ENCODE data around the gene ANKRD18A. TPM values are rescaled to one million over a fixed set of nuclear protein-coding genes. Genes with fewer than 3 reads are reported as not detected.
"Not testable (repeated sequence)": the region's sequence is repeated elsewhere in the genome, so short reads cannot be mapped to it uniquely, and the experiment has no call there.

The ANKRD18A gene
- total RNA-seq, 1 donor from 2014 or later = 2.4 TPM

GRCh38 chr9:38565178-38565577 lies 55.2 kb downstream of the ANKRD18A start:
- not testable (repeated sequence) for H3K36me3 ChIP-seq (ENCODE audit: control insufficient read depth, insufficient read depth, low read length); H3K4me3 ChIP-seq (ENCODE audit: low read depth, low read length); DNase-seq (ENCODE audit: low read depth); H3K27me3 ChIP-seq (ENCODE audit: control insufficient read depth, insufficient read depth, low read length)

GRCh38 chr9:38563911-38564310 lies 56.5 kb downstream of the ANKRD18A start:
- not testable (repeated sequence) for H3K36me3 ChIP-seq (ENCODE audit: control insufficient read depth, insufficient read depth, low read length); DNase-seq (ENCODE audit: low read depth); H3K27me3 ChIP-seq (ENCODE audit: control insufficient read depth, insufficient read depth, low read length); H3K4me3 ChIP-seq (ENCODE audit: low read depth, low read length)

GRCh38 chr9:38561134-38561533 lies 59.3 kb downstream of the ANKRD18A start:
- DNase-seq (ENCODE audit: low read depth); H3K27me3 ChIP-seq (ENCODE audit: control insufficient read depth, insufficient read depth, low read length); H3K36me3 ChIP-seq (ENCODE audit: control insufficient read depth, insufficient read depth, low read length); H3K4me3 ChIP-seq (ENCODE audit: low read depth, low read length): not testable (repeated sequence)

GRCh38 chr9:38559172-38559571 lies 61.2 kb downstream of the ANKRD18A start:
- H3K4me3 ChIP-seq (ENCODE audit: low read depth, low read length); H3K27me3 ChIP-seq (ENCODE audit: control insufficient read depth, insufficient read depth, low read length); DNase-seq (ENCODE audit: low read depth); H3K36me3 ChIP-seq (ENCODE audit: control insufficient read depth, insufficient read depth, low read length): not testable (repeated sequence)

- not testable (repeated sequence) for H3K4me3 ChIP-seq (ENCODE audit: low read depth, low read length); H3K36me3 ChIP-seq (ENCODE audit: control insufficient read depth, insufficient read depth, low read length); DNase-seq (ENCODE audit: low read depth); H3K27me3 ChIP-seq (ENCODE audit: control insufficient read depth, insufficient read depth, low read length)
Observed at GRCh38 chr9:38557746-38558145, 62.6 kb downstream of the ANKRD18A start.

- H3K27me3 ChIP-seq (ENCODE audit: control insufficient read depth, insufficient read depth, low read length); H3K36me3 ChIP-seq (ENCODE audit: control insufficient read depth, insufficient read depth, low read length); H3K4me3 ChIP-seq (ENCODE audit: low read depth, low read length); DNase-seq (ENCODE audit: low read depth): not testable (repeated sequence)
Observed at GRCh38 chr9:38554966-38555365, 65.4 kb downstream of the ANKRD18A start.

- H3K36me3 ChIP-seq (ENCODE audit: control insufficient read depth, insufficient read depth, low read length); H3K27me3 ChIP-seq (ENCODE audit: control insufficient read depth, insufficient read depth, low read length); H3K4me3 ChIP-seq (ENCODE audit: low read depth, low read length); DNase-seq (ENCODE audit: low read depth): not testable (repeated sequence)
Observed at GRCh38 chr9:38553019-38553418, 67.4 kb downstream of the ANKRD18A start.

GRCh38 chr9:38546497-38547163 lies 73.8 kb downstream of the ANKRD18A start:
- H3K36me3 ChIP-seq (ENCODE audit: control insufficient read depth, insufficient read depth, low read length); H3K27me3 ChIP-seq (ENCODE audit: control insufficient read depth, insufficient read depth, low read length); H3K4me3 ChIP-seq (ENCODE audit: low read depth, low read length); DNase-seq (ENCODE audit: low read depth): not testable (repeated sequence)

GRCh38 chr9:38540535-38540934 lies 79.9 kb downstream of the ANKRD18A start:
- not testable (repeated sequence) for H3K4me3 ChIP-seq (ENCODE audit: low read depth, low read length); H3K27me3 ChIP-seq (ENCODE audit: control insufficient read depth, insufficient read depth, low read length); H3K36me3 ChIP-seq (ENCODE audit: control insufficient read depth, insufficient read depth, low read length); DNase-seq (ENCODE audit: low read depth)

GRCh38 chr9:38529317-38529716 lies 91.1 kb downstream of the ANKRD18A start:
- TF ChIP-seq CTCF (IDR thresholded peaks at IDR 0.05; ENCODE audit: insufficient read depth, low read length, poor library complexity, severe bottlenecking) = no peak
- no peak overlapping the region for H3K4me3 ChIP-seq (ENCODE audit: low read depth, low read length)
- no peak for DNase-seq (ENCODE audit: low read depth)
- no peaks in the 10 kb centered on the region for H3K36me3 ChIP-seq (ENCODE audit: control insufficient read depth, insufficient read depth, low read length)
- peaks cover 2% of the 10 kb centered on the region for H3K27me3 ChIP-seq (ENCODE audit: control insufficient read depth, insufficient read depth, low read length)

GRCh38 chr9:38527503-38527902 lies 92.9 kb downstream of the ANKRD18A start:
- H3K36me3 ChIP-seq (ENCODE audit: control insufficient read depth, insufficient read depth, low read length) = no peaks in the 10 kb centered on the region
- no peak for DNase-seq (ENCODE audit: low read depth)
- H3K27me3 ChIP-seq (ENCODE audit: control insufficient read depth, insufficient read depth, low read length) = peaks cover 2% of the 10 kb centered on the region
- TF ChIP-seq CTCF (IDR thresholded peaks at IDR 0.05; ENCODE audit: insufficient read depth, low read length, poor library complexity, severe bottlenecking) = no peak
- no peak overlapping the region for H3K4me3 ChIP-seq (ENCODE audit: low read depth, low read length)
